Body of pancreas (tissue), 4 donors: ENCODE measurements around the gene ALCAM. TPM values are rescaled to one million over a fixed set of nuclear protein-coding genes. Genes with fewer than 3 reads are reported as not detected.

Source experiments
- ATAC-seq: fragments of 150-250 bp; one replicate; pipeline ENCODE4 v1.9.1; 2016
- DNase-seq, 4 donors: peaks; one replicate each; pipeline ENCODE4 v3.0.0-alpha.2; 2019
- H3K27ac ChIP-seq, 4 donors: fragments of 200-600 bp; sonication (generic); 1 replicate in 3 of 4; 2 replicates in 1 of 4; pipeline versions ENCODE4 v1.5.1 to v1.6.1; 2016 to 2019; ENCODE audit warnings: mild to moderate bottlenecking in 1 of 4, mixed read lengths in 1 of 4, moderate library complexity in 1 of 4
- H3K27me3 ChIP-seq, 2 donors: fragments of 200-600 bp; sonication (generic); one replicate each; pipeline ENCODE4 v1.6.0; 2016; ENCODE audit warnings: mild to moderate bottlenecking in 1 of 2
- H3K36me3 ChIP-seq, 2 donors: fragments of 200-600 bp; sonication (generic); replicated peaks in 1 of 2; 2 replicates each; pipeline ENCODE4 v1.5.1; 2016; ENCODE audit warnings: low read depth in 2 of 2; ENCODE audit not compliant: insufficient read depth in 1 of 2
- H3K4me1 ChIP-seq: fragments of 200-600 bp; sonication (generic); one replicate; pipeline ENCODE4 v1.6.0; 2016
- H3K4me3 ChIP-seq, 2 donors: fragments of 200-600 bp; sonication (generic); 1 replicate in 1 of 2; 2 replicates in 1 of 2; pipeline ENCODE4 v1.5.1; 2016 to 2019
- H3K9me3 ChIP-seq, 3 donors: fragments of 200-600 bp; sonication (generic); 1 replicate in 2 of 3; 2 replicates in 1 of 3; pipeline ENCODE4 v1.5.1; 2016
- CTCF ChIP-seq, 7 experiments: fragments of 450-650 bp in 4 of 7; fragments of 200-600 bp in 3 of 7; sonication (generic) in 3 of 7; IDR thresholded peaks; one replicate each; pipeline ENCODE4 v1.5.1; 2016 to 2019; ENCODE audit warnings: antibody characterized with exemption in 7 of 7
- POLR2A ChIP-seq, 3 donors: fragments of 450-650 bp; IDR thresholded peaks; one replicate each; pipeline ENCODE4 v1.6.1; 2016; ENCODE audit warnings: antibody characterized with exemption in 3 of 3, mild to moderate bottlenecking in 2 of 3
- WGBS, 2 donors: methylation state at CpG; one replicate each; pipeline ENCODE4 v1.1.5; 2017; 5-methylcytosine and 5-hydroxymethylcytosine counted together
- intact Hi-C: fragments of 100-400 bp; cut with DNase I; formaldehyde crosslinking; loops from one replicate; pipeline ENCODE4 v1.15.1; 2023
- total RNA-seq, 2 donors: library from RNA; depleted of rRNA; stranded (reverse); fragments of >200 nt; gene quantifications; one replicate each; pipeline ENCODE4 v1.1.0, GENCODE V29; 2016

Gene ALCAM
- total RNA-seq, 2 donors from 2014 or later: 34.8 to 35.3 TPM

- intact Hi-C loops: no loop called here
- no peaks in the 10 kb centered on the region for H3K36me3 ChIP-seq
- no peak overlapping the region for H3K27ac ChIP-seq
- ATAC-seq: no peak
- no peaks in the 10 kb centered on the region for H3K9me3 ChIP-seq
- H3K27me3 ChIP-seq: no peaks in the 10 kb centered on the region
- no peaks in the 10 kb centered on the region for H3K4me1 ChIP-seq
- 94 to 95% methylated on average over 7 of the region's 7 CpGs for WGBS, 2 donors
- DNase-seq: no peak
- no peak overlapping the region for H3K4me3 ChIP-seq
- TF ChIP-seq POLR2A (IDR thresholded peaks at IDR 0.05) (no peak), CTCF (IDR thresholded peaks at IDR 0.05) (no peak)
Measured at GRCh38 chr3:105394177-105394576, 27.5 kb downstream of the ALCAM start.

- Histone ChIP-seq H3K4me3 (no peak overlapping the region), H3K9me3 (no peaks in the 10 kb centered on the region), H3K4me1 (peaks cover 24% of the 10 kb centered on the region), H3K27ac (no peak overlapping the region), H3K27me3 (no peaks in the 10 kb centered on the region), H3K36me3 (no peaks in the 10 kb centered on the region)
- WGBS, 2 donors: 89 to 95% methylated on average over 1 of the region's 1 CpG
- no peak for TF ChIP-seq POLR2A (IDR thresholded peaks at IDR 0.05)
- TF ChIP-seq CTCF (IDR thresholded peaks at IDR 0.05): no peak
- intact Hi-C loops: no loop called here
- no peak for ATAC-seq
- no peak for DNase-seq
Measured at GRCh38 chr3:105397974-105398373, 31.3 kb downstream of the ALCAM start.

GRCh38 chr3:105398437-105398836 lies 31.7 kb downstream of the ALCAM start:
- peaks cover 24% of the 10 kb centered on the region for H3K4me1 ChIP-seq
- ATAC-seq: no peak

GRCh38 chr3:105399062-105399461 lies 32.4 kb downstream of the ALCAM start:
- intact Hi-C loops: no loop called here
- no peak for ATAC-seq
- Histone ChIP-seq H3K27ac (no peak overlapping the region), H3K9me3 (no peaks in the 10 kb centered on the region), H3K36me3 (no peaks in the 10 kb centered on the region), H3K4me3 (no peak overlapping the region), H3K4me1 (peaks cover 24% of the 10 kb centered on the region), H3K27me3 (no peaks in the 10 kb centered on the region)
- WGBS, 2 donors: 31 to 38% methylated on average over 1 of the region's 1 CpG
- TF ChIP-seq POLR2A (IDR thresholded peaks at IDR 0.05): no peak
- TF ChIP-seq CTCF (IDR thresholded peaks at IDR 0.05): no peak
- no peak for DNase-seq

More at GRCh38 chr3:105398437-105398836, 31.7 kb downstream of the ALCAM start:
- Histone ChIP-seq H3K4me3 (no peak overlapping the region), H3K9me3 (no peaks in the 10 kb centered on the region), H3K36me3 (no peaks in the 10 kb centered on the region), H3K27me3 (no peaks in the 10 kb centered on the region), H3K27ac (no peak overlapping the region)
- intact Hi-C loops: no loop called here
- no peak for DNase-seq
- TF ChIP-seq POLR2A (IDR thresholded peaks at IDR 0.05): no peak

GRCh38 chr3:105399611-105400010 lies 32.9 kb downstream of the ALCAM start:
- Histone ChIP-seq H3K27me3 (no peaks in the 10 kb centered on the region), H3K9me3 (no peaks in the 10 kb centered on the region), H3K27ac (no peak overlapping the region), H3K36me3 (no peaks in the 10 kb centered on the region), H3K4me1 (peaks cover 24% of the 10 kb centered on the region), H3K4me3 (no peak overlapping the region)
- DNase-seq (no peak), ATAC-seq (no peak)
- intact Hi-C loops: no loop called here
- TF ChIP-seq CTCF (IDR thresholded peaks at IDR 0.05): no peak
- TF ChIP-seq POLR2A (IDR thresholded peaks at IDR 0.05): no peak
- 76 to 80% methylated on average over 1 of the region's 1 CpG for whole genome bisulfite sequencing, 2 donors
